SK-N-SH (cell line): ENCODE results near the gene BSN. TPM values are rescaled to one million over a fixed set of nuclear protein-coding genes. Genes with fewer than 3 reads are reported as not detected.

Experiments used
- CTCF ChIA-PET: fragments of 300-600, 350-600 bp; formaldehyde crosslinking; extraction: SDS; loops from one replicate; lab custom pipeline; 2021; lab: Yijun Ruan, JAX
- POLR2A ChIA-PET: fragments of 350-600 bp; sonication (Branson Sonifier 250); formaldehyde crosslinking; extraction: SDS; loops from one replicate; lab custom pipeline; 2020; ENCODE audit warnings: antibody characterized with exemption, inconsistent platforms; lab: Yijun Ruan, JAX
- DNase-seq: peaks from one replicate; pipeline ENCODE4 v3.0.0; 2012
- H2AFZ ChIP-seq: fragments of 200-600 bp; sonication (generic); 2 replicates; pipeline ENCODE4 v1.8.1; 2016; ENCODE audit warnings: antibody characterized with exemption, mild to moderate bottlenecking, low read depth
- H3F3A ChIP-seq: fragments of 200-600 bp; sonication (generic); replicated peaks from 2 replicates; pipeline ENCODE3; 2016; ENCODE audit warnings: antibody characterized with exemption, mild to moderate bottlenecking; ENCODE audit not compliant: insufficient read depth
- H3K27ac ChIP-seq, 2 experiments: fragments of 200-500 bp in 1 of 2; fragments of 200-600 bp in 1 of 2; sonication (Bioruptor generic) in 1 of 2; sonication (generic), shearing (Covaris generic) in 1 of 2; 2 replicates each; pipeline versions ENCODE4 v1.5.1 to v1.6.1; 2014 to 2016; ENCODE audit warnings: low read depth in 2 of 2, inconsistent platforms in 1 of 2, low read length in 1 of 2, mild to moderate bottlenecking in 1 of 2, mixed read lengths in 1 of 2
- H3K27me3 ChIP-seq: fragments of 200-600 bp; sonication (generic), shearing (Covaris generic); 2 replicates; pipeline ENCODE4 v1.6.1; 2016; ENCODE audit warnings: mixed run types; ENCODE audit not compliant: insufficient read depth
- H3K36me3 ChIP-seq, 2 experiments: fragments of 200-500 bp in 1 of 2; fragments of 200-600 bp in 1 of 2; sonication (Bioruptor generic) in 1 of 2; sonication (generic) in 1 of 2; replicated peaks in 1 of 2; 2 replicates each; pipeline versions ENCODE3 to v1.5.1; 2014 to 2016; ENCODE audit warnings: low read length in 1 of 2, mild to moderate bottlenecking in 1 of 2; ENCODE audit not compliant: insufficient read depth in 2 of 2, control insufficient read depth in 1 of 2
- H3K4me1 ChIP-seq, 2 experiments: fragments of 200-500 bp in 1 of 2; fragments of 200-600 bp in 1 of 2; sonication (Bioruptor generic) in 1 of 2; sonication (generic), shearing (Covaris generic) in 1 of 2; 2 replicates each; pipeline versions ENCODE4 v1.5.1 to v1.6.1; 2014 to 2016; ENCODE audit warnings: low read depth in 1 of 2, low read length in 1 of 2, mixed run types in 1 of 2; ENCODE audit not compliant: insufficient read depth in 2 of 2, control insufficient read depth in 1 of 2
- H3K4me2 ChIP-seq: fragments of 200-600 bp; sonication (generic), shearing (Covaris generic); 2 replicates; pipeline ENCODE4 v1.6.1; 2017; ENCODE audit warnings: mixed run types
- H3K4me3 ChIP-seq, 2 experiments: fragments of 200-500 bp in 1 of 2; fragments of 200-600 bp in 1 of 2; sonication (Bioruptor generic) in 1 of 2; sonication (generic), shearing (Covaris generic) in 1 of 2; 2 replicates each; pipeline versions ENCODE4 v1.5.1 to v1.8.1; 2014 to 2016; ENCODE audit warnings: low read depth in 2 of 2, inconsistent platforms in 1 of 2, low read length in 1 of 2, mild to moderate bottlenecking in 1 of 2, mixed read lengths in 1 of 2, moderate library complexity in 1 of 2
- H3K79me2 ChIP-seq: fragments of 200-600 bp; sonication (generic); 2 replicates; pipeline ENCODE4 v1.8.1; 2017; ENCODE audit warnings: mild to moderate bottlenecking; ENCODE audit not compliant: insufficient read depth
- H3K9ac ChIP-seq: fragments of 200-600 bp; sonication (generic); 2 replicates; pipeline ENCODE4 v1.6.1; 2017; ENCODE audit warnings: mixed run types
- H3K9me2 ChIP-seq: fragments of 200-600 bp; sonication (generic); 2 replicates; pipeline ENCODE4 v1.6.1; 2017; ENCODE audit warnings: mixed run types
- H3K9me3 ChIP-seq: fragments of 200-600 bp; sonication (generic); 2 replicates; pipeline ENCODE4 v1.6.1; 2017; ENCODE audit warnings: mixed run types, mild to moderate bottlenecking, moderate library complexity
- H4K20me1 ChIP-seq: fragments of 200-600 bp; sonication (generic); 2 replicates; pipeline ENCODE4 v1.6.1; 2017; ENCODE audit warnings: mild to moderate bottlenecking, mixed run types; ENCODE audit not compliant: insufficient read depth
- CHD2 ChIP-seq: fragments of 150-350 bp; IDR thresholded peaks from 2 replicates; pipeline ENCODE4 v1.6.1; 2018; ENCODE audit warnings: low read length; ENCODE audit not compliant: partially characterized antibody
- ELF1 ChIP-seq: IDR thresholded peaks from 2 replicates; pipeline ENCODE4 v1.4.0; 2012
- EZH2phosphoT487 ChIP-seq: fragments of 200-600 bp; sonication (generic); IDR thresholded peaks from 2 replicates; pipeline ENCODE4 v1.6.1; 2017; ENCODE audit warnings: low read depth, mixed run types, mild to moderate bottlenecking, antibody characterized with exemption, moderate library complexity, borderline replicate concordance
- FOXJ3 ChIP-seq: sonication (generic); formaldehyde crosslinking; IDR thresholded peaks from 2 replicates; pipeline ENCODE4 v1.5.1; 2020; ENCODE audit warnings: mild to moderate bottlenecking, missing genetic modification reagents
- FOXM1 ChIP-seq: IDR thresholded peaks from 2 replicates; pipeline ENCODE4 v1.4.0; 2012; ENCODE audit warnings: low read depth, mild to moderate bottlenecking
- GATA2 ChIP-seq: sonication (generic); formaldehyde crosslinking; IDR thresholded peaks from 2 replicates; pipeline ENCODE4 v1.5.0; 2020; ENCODE audit warnings: mild to moderate bottlenecking, missing genetic modification reagents
- MEF2A ChIP-seq: IDR thresholded peaks from 2 replicates; pipeline ENCODE4 v1.4.0; 2012; ENCODE audit warnings: low read depth, borderline replicate concordance
- NRF1 ChIP-seq: IDR thresholded peaks from 2 replicates; pipeline ENCODE4 v1.6.1; 2012; ENCODE audit warnings: low read depth, mild to moderate bottlenecking, low read length
- POLR2AphosphoS5 ChIP-seq: IDR thresholded peaks from 2 replicates; pipeline ENCODE4 v1.6.1; 2012; ENCODE audit warnings: low read depth, low read length
- RAD21 ChIP-seq: IDR thresholded peaks from 2 replicates; pipeline ENCODE4 v1.6.1; 2012; ENCODE audit warnings: mild to moderate bottlenecking, low read length
- REST ChIP-seq: IDR thresholded peaks from 2 replicates; pipeline ENCODE4 v1.6.1; 2012; ENCODE audit warnings: mild to moderate bottlenecking, low read depth, low read length, moderate library complexity
- SIN3A ChIP-seq: IDR thresholded peaks from 2 replicates; pipeline ENCODE4 v1.6.1; 2012; ENCODE audit warnings: low read depth, mild to moderate bottlenecking, low read length, moderate library complexity, borderline replicate concordance
- TAF1 ChIP-seq: IDR thresholded peaks from 2 replicates; pipeline ENCODE4 v1.6.1; 2012; ENCODE audit warnings: low read depth, mild to moderate bottlenecking, low read length, moderate library complexity, borderline replicate concordance
- TCF12 ChIP-seq: IDR thresholded peaks from 2 replicates; pipeline ENCODE4 v1.4.0; 2012
- TEAD4 ChIP-seq: IDR thresholded peaks from 2 replicates; pipeline ENCODE4 v1.4.0; 2012; ENCODE audit warnings: mild to moderate bottlenecking, borderline replicate concordance; ENCODE audit not compliant: insufficient read depth
- YY1 ChIP-seq: IDR thresholded peaks from 2 replicates; pipeline ENCODE4 v1.4.0; 2012; ENCODE audit warnings: low read depth, mild to moderate bottlenecking
- WGBS: methylation state at CpG from one replicate; pipeline ENCODE4 v1.1.6; 2017; ENCODE audit warnings: low lambda C conversion rate; 5-methylcytosine and 5-hydroxymethylcytosine counted together
- polyA plus RNA-seq, 3 experiments: library from polyadenylated mRNA; depleted of rRNA; stranded (reverse); fragments of >200 nt; gene quantifications; 2 replicates each; pipeline ENCODE4 v1.2.3, GENCODE V29; 2012

Gene BSN
- polyA plus RNA-seq, 1 of the 3 experiments (the other 2 are of a cell fraction), result 0.07 TPM

- TF ChIP-seq SIN3A (no peak), NRF1 (no peak), CHD2 (no peak), TAF1 (no peak), MEF2A (no peak), FOXJ3 (no peak), EZH2phosphoT487 (no peak), ELF1 (no peak), YY1 (no peak), TEAD4 (no peak), POLR2AphosphoS5 (no peak), TCF12 (no peak)
These were observed 87.0 kb downstream of the BSN start (continued) for GRCh38 chr3:49641292-49641691.

GRCh38 chr3:49641921-49642707, 87.8 kb downstream of the BSN start:
- DNase-seq, result no peak
- Histone ChIP-seq H3K9me3 (no peaks in the 10 kb centered on the region), H2AFZ (no peak overlapping the region), H3K9me2 (no peaks in the 10 kb centered on the region), H3K79me2 (no peaks in the 10 kb centered on the region), H3K4me1 (no peaks in the 10 kb centered on the region; a peak in 1 of 4 replicates), H3K27me3 (no peaks in the 10 kb centered on the region), H3K4me2 (no peak overlapping the region), H3K27ac (no peak overlapping the region), H3K4me3 (no peak overlapping the region), H3K36me3 (no peaks in the 10 kb centered on the region), H3K9ac (no peak overlapping the region), H4K20me1 (no peaks in the 10 kb centered on the region), H3F3A (no peaks in the 10 kb centered on the region)
- ChIA-PET POLR2A (no interaction called here), CTCF (interaction anchor here (1.0 to 3.3 kb wide), 3 partner anchors 25 to 87 kb away, joined by 3 to 13 read pairs (median 3); partner anchors contain the start of gene BSN)
- TF ChIP-seq RAD21, result no peak
- TF ChIP-seq GATA2 (CRISPR knock-in tag), result no peak
- TF ChIP-seq POLR2AphosphoS5, result no peak
- TF ChIP-seq SIN3A, result no peak
- no peak for TF ChIP-seq REST
- TF ChIP-seq TEAD4, result no peak
- TF ChIP-seq TAF1, result no peak
- TF ChIP-seq FOXM1, result no peak
- WGBS, result 68% methylated on average over 9 of the region's 14 CpGs
